ENCODE measurements around the gene FADS2.

The FADS2 gene

GRCh38 chr11:61827571-61828378 lies at the start of gene FADS2:
Gene FADS2 (plus strand): TSS chr11:61828300. CDS start chr11:61828391, 91 bp downstream.
- DNase-seq (ENCODE audit: low spot score) = peak; percentile 97

- no peak for DNase-seq (ENCODE audit: low spot score)
Measured at GRCh38 chr11:61778357-61778886, 49.7 kb upstream of the FADS2 start.

- no peak for DNase-seq (ENCODE audit: low spot score)
Measured at GRCh38 chr11:61778920-61779650, 49.0 kb upstream of the FADS2 start.

GRCh38 chr11:61779666-61780525 lies 48.2 kb upstream of the FADS2 start:
- DNase-seq (ENCODE audit: low spot score) = no peak

- DNase-seq (ENCODE audit: low spot score) = no peak
Measured at GRCh38 chr11:61780581-61781162, 47.4 kb upstream of the FADS2 start.

- DNase-seq (ENCODE audit: low spot score) = no peak
Measured at GRCh38 chr11:61781585-61781984, 46.5 kb upstream of the FADS2 start.

- DNase-seq (ENCODE audit: low spot score) = no peak
Measured at GRCh38 chr11:61782299-61782698, 45.8 kb upstream of the FADS2 start.

- no peak for DNase-seq (ENCODE audit: low spot score)
Measured at GRCh38 chr11:61782841-61783240, 45.3 kb upstream of the FADS2 start.

- no peak for DNase-seq (ENCODE audit: low spot score)
Measured at GRCh38 chr11:61783717-61784505, 44.2 kb upstream of the FADS2 start.

GRCh38 chr11:61784506-61784805 lies 43.6 kb upstream of the FADS2 start:
- DNase-seq (ENCODE audit: low spot score) = no peak

- DNase-seq (ENCODE audit: low spot score) = no peak
Measured at GRCh38 chr11:61785837-61786402, 42.2 kb upstream of the FADS2 start.

- DNase-seq (ENCODE audit: low spot score) = peak; percentile 98
Measured at GRCh38 chr11:61787928-61788491, 40.1 kb upstream of the FADS2 start.

- peak; percentile 80 for DNase-seq (ENCODE audit: low spot score)
Measured at GRCh38 chr11:61791737-61792309, 36.3 kb upstream of the FADS2 start.

GRCh38 chr11:61792310-61793082 lies 35.6 kb upstream of the FADS2 start, which contains the start of the genes FEN1 and TMEM258:
Gene FEN1 (plus strand): TSS chr11:61792911. CDS start chr11:61795362, 2,451 bp downstream.
Gene TMEM258 (minus strand): TSS chr11:61792599. CDS start chr11:61792558, 41 bp downstream.
- DNase-seq (ENCODE audit: low spot score) = peak; percentile 97

GRCh38 chr11:61793083-61793828 lies 34.8 kb upstream of the FADS2 start:
- no peak for DNase-seq (ENCODE audit: low spot score)

GRCh38 chr11:61793829-61794204 lies 34.3 kb upstream of the FADS2 start:
- no peak for DNase-seq (ENCODE audit: low spot score)

- DNase-seq (ENCODE audit: low spot score) = no peak
Measured at GRCh38 chr11:61794579-61794978, 33.5 kb upstream of the FADS2 start.

GRCh38 chr11:61795459-61795858 lies 32.6 kb upstream of the FADS2 start:
- DNase-seq (ENCODE audit: low spot score) = no peak

All from HuH-7 (cell line).